HEK293 (cell line): ENCODE measurements around the gene SPATA31D1.

Experiments
- CTCF ChIA-PET: fragments of 350-600 bp; formaldehyde crosslinking; extraction: SDS; loops from one replicate; lab custom pipeline; 2021; ENCODE audit warnings: antibody characterized with exemption; lab: Yijun Ruan, JAX
- POLR2A ChIA-PET: fragments of 300-600 bp; formaldehyde crosslinking; extraction: SDS; loops from one replicate; lab custom pipeline; 2020; ENCODE audit warnings: antibody characterized with exemption, inconsistent platforms; lab: Yijun Ruan, JAX
- H3K27ac ChIP-seq: fragments of 200-500 bp; sonication (Bioruptor generic); 2 replicates; pipeline ENCODE4 v1.5.1; 2014; ENCODE audit warnings: low read depth, low read length, control low read depth, inconsistent platforms; ENCODE audit errors: extremely low read depth
- H3K36me3 ChIP-seq, 2 experiments: fragments of 200-500 bp in 1 of 2; sonication (Bioruptor generic) in 1 of 2; 1 replicate in 1 of 2; 2 replicates in 1 of 2; pipeline ENCODE4 v1.5.1; 2014 to 2017; ENCODE audit warnings: inconsistent platforms in 2 of 2, low read length in 2 of 2; ENCODE audit not compliant: control insufficient read depth in 2 of 2, insufficient read depth in 1 of 2
- H3K4me1 ChIP-seq: fragments of 200-500 bp; sonication (Bioruptor generic); 2 replicates; pipeline ENCODE4 v1.5.1; 2014; ENCODE audit warnings: mild to moderate bottlenecking, low read length, inconsistent platforms; ENCODE audit not compliant: control insufficient read depth, insufficient read depth
- H3K4me3 ChIP-seq: 2 replicates; pipeline ENCODE4 v1.5.1; 2011; ENCODE audit warnings: low read depth, mild to moderate bottlenecking, control low read depth, low read length, moderate library complexity
- H3K9me3 ChIP-seq: fragments of 200-500 bp; sonication (Bioruptor generic); 2 replicates; pipeline ENCODE4 v1.5.1; 2014; ENCODE audit warnings: low read depth, low read length, inconsistent platforms; ENCODE audit not compliant: control insufficient read depth, insufficient read depth
- KLF16 ChIP-seq: fragments of 450-650 bp; formaldehyde crosslinking; IDR thresholded peaks from 2 replicates; pipeline ENCODE4 v1.5.1; 2017; ENCODE audit warnings: missing biosample characterization, missing genetic modification characterization
- KLF8 ChIP-seq: fragments of 450-650 bp; formaldehyde crosslinking; IDR thresholded peaks from 2 replicates; pipeline ENCODE4 v1.5.1; 2016; ENCODE audit warnings: missing biosample characterization, missing genetic modification characterization
- KLF9 ChIP-seq: fragments of 450-650 bp; formaldehyde crosslinking; IDR thresholded peaks from 2 replicates; pipeline ENCODE4 v1.5.1; 2016; ENCODE audit warnings: missing biosample characterization, missing genetic modification characterization, low read depth
- SP7 ChIP-seq: fragments of 450-650 bp; formaldehyde crosslinking; IDR thresholded peaks from 2 replicates; pipeline ENCODE4 v1.5.1; 2016; ENCODE audit warnings: missing biosample characterization, missing genetic modification characterization
- ZEB2 ChIP-seq: fragments of 450-650 bp; formaldehyde crosslinking; IDR thresholded peaks from 2 replicates; pipeline ENCODE4 v1.5.1; 2016; ENCODE audit warnings: missing biosample characterization, missing genetic modification characterization
- ZFP41 ChIP-seq: fragments of 450-650 bp; formaldehyde crosslinking; IDR thresholded peaks from 2 replicates; pipeline ENCODE4 v1.5.1; 2016; ENCODE audit warnings: missing biosample characterization, missing genetic modification characterization, borderline replicate concordance
- ZFP69B ChIP-seq: fragments of 450-650 bp; formaldehyde crosslinking; IDR thresholded peaks from 2 replicates; pipeline ENCODE4 v1.5.1; 2016; ENCODE audit warnings: missing biosample characterization, missing genetic modification characterization
- ZNF184 ChIP-seq: fragments of 450-650 bp; IDR thresholded peaks from 2 replicates; pipeline ENCODE4 v1.5.1; 2018; ENCODE audit warnings: missing biosample characterization, mild to moderate bottlenecking, missing genetic modification characterization
- ZNF292 ChIP-seq: fragments of 450-650 bp; formaldehyde crosslinking; IDR thresholded peaks from 2 replicates; pipeline ENCODE4 v1.5.1; 2016; ENCODE audit warnings: low read depth, missing biosample characterization, missing genetic modification characterization, borderline replicate concordance
- ZNF530 ChIP-seq: fragments of 450-650 bp; formaldehyde crosslinking; IDR thresholded peaks from 2 replicates; pipeline ENCODE4 v1.5.1; 2016; ENCODE audit warnings: low read depth, missing biosample characterization, missing genetic modification characterization
- ZNF768 ChIP-seq: fragments of 450-650 bp; formaldehyde crosslinking; IDR thresholded peaks from 2 replicates; pipeline ENCODE4 v1.5.1; 2018; ENCODE audit warnings: missing biosample characterization, mild to moderate bottlenecking, missing genetic modification characterization
- ZNF777 ChIP-seq: fragments of 450-650 bp; formaldehyde crosslinking; IDR thresholded peaks from 2 replicates; pipeline ENCODE4 v1.5.1; 2017; ENCODE audit warnings: missing biosample characterization, missing genetic modification characterization, borderline replicate concordance
- TF ChIP-seq, protein P1 (sequence below): fragments of 450-650 bp; formaldehyde crosslinking; IDR thresholded peaks from 2 replicates; pipeline ENCODE4 v1.5.1; 2017; ENCODE audit warnings: missing biosample characterization, missing genetic modification characterization

The SPATA31D1 gene

DNA sequence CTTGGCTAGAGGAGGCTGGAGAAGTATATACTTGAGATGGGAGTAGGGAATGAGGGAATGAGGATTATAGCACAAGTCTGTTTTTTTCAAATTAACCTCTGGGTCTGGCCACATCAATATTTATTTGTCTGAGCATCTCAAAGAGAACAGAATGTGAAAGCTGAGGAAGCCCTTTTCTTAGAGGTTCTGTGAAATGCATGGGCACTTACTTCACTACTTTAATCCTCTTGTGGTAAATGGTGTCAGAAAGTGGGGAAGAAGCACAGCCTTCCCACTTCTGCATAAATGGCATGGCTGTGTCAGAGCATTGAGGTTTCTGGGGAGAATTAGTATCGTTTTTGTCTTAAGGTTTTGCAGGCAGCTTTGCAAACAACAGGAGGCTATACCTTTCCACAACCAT, 48.6 kb downstream of the SPATA31D1 start (continued):
- TF ChIP-seq ZNF768 (tag by site-specific recombination): no peak
- TF ChIP-seq ZEB2 (tag by site-specific recombination): no peak
- TF ChIP-seq ZNF184 (tag by site-specific recombination): no peak
- TF ChIP-seq, protein P1, sequence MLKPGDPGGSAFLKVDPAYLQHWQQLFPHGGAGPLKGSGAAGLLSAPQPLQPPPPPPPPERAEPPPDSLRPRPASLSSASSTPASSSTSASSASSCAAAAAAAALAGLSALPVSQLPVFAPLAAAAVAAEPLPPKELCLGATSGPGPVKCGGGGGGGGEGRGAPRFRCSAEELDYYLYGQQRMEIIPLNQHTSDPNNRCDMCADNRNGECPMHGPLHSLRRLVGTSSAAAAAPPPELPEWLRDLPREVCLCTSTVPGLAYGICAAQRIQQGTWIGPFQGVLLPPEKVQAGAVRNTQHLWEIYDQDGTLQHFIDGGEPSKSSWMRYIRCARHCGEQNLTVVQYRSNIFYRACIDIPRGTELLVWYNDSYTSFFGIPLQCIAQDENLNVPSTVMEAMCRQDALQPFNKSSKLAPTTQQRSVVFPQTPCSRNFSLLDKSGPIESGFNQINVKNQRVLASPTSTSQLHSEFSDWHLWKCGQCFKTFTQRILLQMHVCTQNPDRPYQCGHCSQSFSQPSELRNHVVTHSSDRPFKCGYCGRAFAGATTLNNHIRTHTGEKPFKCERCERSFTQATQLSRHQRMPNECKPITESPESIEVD (tag by site-specific recombination): no peak
- TF ChIP-seq KLF9: no peak
- no peak for TF ChIP-seq ZNF530 (tag by site-specific recombination)
- TF ChIP-seq ZFP69B: no peak
- no peak for TF ChIP-seq KLF8
- TF ChIP-seq, all 188 proteins: peak for 0

DNA sequence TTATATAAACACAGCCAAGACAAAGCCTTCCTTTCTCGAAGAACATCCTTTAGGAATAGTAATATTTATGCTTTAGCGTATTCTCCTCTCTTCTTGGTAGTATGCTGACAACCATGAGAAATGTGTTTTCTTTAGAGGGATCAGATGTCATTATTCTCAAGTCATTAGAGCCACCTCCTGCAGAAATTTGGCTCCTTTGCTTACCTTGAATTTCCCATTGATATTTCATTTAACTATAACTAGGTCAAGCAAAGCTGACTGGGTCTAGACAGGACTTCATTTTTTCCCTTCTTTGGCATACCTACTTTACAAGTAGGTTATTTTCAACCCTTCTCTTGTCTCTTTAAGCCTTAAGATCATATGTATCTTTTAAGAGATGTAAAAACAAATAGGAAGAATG, 50.3 kb downstream of the SPATA31D1 start:
- no peaks in the 10 kb centered on the region for H3K9me3 ChIP-seq
- H3K36me3 ChIP-seq: no peaks in the 10 kb centered on the region
- CTCF ChIA-PET: no interaction called here
- no peak overlapping the region for H3K27ac ChIP-seq
- no peak overlapping the region for H3K4me3 ChIP-seq
- POLR2A ChIA-PET: no interaction called here
- H3K4me1 ChIP-seq: no peaks in the 10 kb centered on the region
- TF ChIP-seq KLF16 (tag by site-specific recombination) (no peak), ZNF777 (tag by site-specific recombination) (no peak), ZFP41 (tag by site-specific recombination) (no peak), SP7 (tag by site-specific recombination) (no peak), ZNF292 (tag by site-specific recombination) (no peak)
